H1 (cell line): ENCODE data around the gene MTNR1B. TPM values are rescaled to one million over a fixed set of nuclear protein-coding genes. Genes with fewer than 3 reads are reported as not detected.

ENCODE experiments used
- CEBPB ChIP-seq: IDR thresholded peaks from 2 replicates; pipeline ENCODE4 v1.6.1; 2012; ENCODE audit warnings: low read depth, low read length
- CHD7 ChIP-seq: fragments of 300-600 bp; sonication (generic); IDR thresholded peaks from 2 replicates; pipeline ENCODE4 v1.7.1; 2012; ENCODE audit warnings: low read length, moderate library complexity, mild to moderate bottlenecking, inconsistent platforms; ENCODE audit not compliant: insufficient replicate concordance
- EGR1 ChIP-seq: IDR thresholded peaks from 2 replicates; pipeline ENCODE4 v1.6.1; 2011; ENCODE audit warnings: low read depth, low read length, borderline replicate concordance
- RAD21 ChIP-seq, 2 experiments: IDR thresholded peaks in 1 of 2; conservative IDR thresholded peaks in 1 of 2; 2 replicates each; pipeline ENCODE4 v1.6.1; 2011; ENCODE audit warnings: low read depth in 2 of 2, low read length in 2 of 2, improper control_type of control experiment in 1 of 2, inconsistent platforms in 1 of 2, mild to moderate bottlenecking in 1 of 2, moderate library complexity in 1 of 2
- RBBP5 ChIP-seq: IDR thresholded peaks from 2 replicates; pipeline ENCODE4 v1.7.1; 2012; ENCODE audit warnings: low read depth, mild to moderate bottlenecking, inconsistent platforms, low read length, moderate library complexity, borderline replicate concordance
- RFX5 ChIP-seq: IDR thresholded peaks from 2 replicates; pipeline ENCODE4 v1.6.1; 2011; ENCODE audit warnings: low read depth, low read length, improper control_type of control experiment, borderline replicate concordance
- RNF2 ChIP-seq: fragments of 200-900, 300-1000 bp; sonication (generic); IDR thresholded peaks from 2 replicates; pipeline ENCODE4 v1.7.1; 2016; ENCODE audit warnings: borderline replicate concordance, low read depth, mild to moderate bottlenecking, antibody characterized with exemption, low read length; ENCODE audit not compliant: poor library complexity, severe bottlenecking; ENCODE audit errors: missing control alignments
- TAF1 ChIP-seq: IDR thresholded peaks from 2 replicates; pipeline ENCODE4 v1.6.1; 2011; ENCODE audit warnings: mild to moderate bottlenecking, low read depth, low read length
- polyA plus RNA-seq, 7 experiments: library from polyadenylated mRNA; depleted of rRNA in 3 of 7; stranded (reverse) in 5 of 7; unstranded in 2 of 7; fragments of >200 nt in 5 of 7; fragments of 200-250 nt in 2 of 7; gene quantifications; 1 replicate in 5 of 7; 2 replicates in 1 of 7; 4 replicates in 1 of 7; pipeline versions ENCODE4 v1.2.1 to v1.2.3, GENCODE V29; 2011 to 2013; ENCODE audit warnings: missing spikeins in 2 of 7, mixed read lengths in 2 of 7
- total RNA-seq: library from RNA; stranded (reverse); fragmentation: NEBNext Ultra II Directional; extraction: Animal tissue kit (Norgen Biotek cat#: 25700); gene quantifications from 2 replicates; pipeline ENCODE4 v1.2.1, GENCODE V29; 2021

MTNR1B gene
- total and polyA plus RNA-seq, 2 of the 8 experiments (the other 6 are each of a cell fraction or from before 2014, with no cell fraction given): 0.08 TPM; not detected in 1

- TF ChIP-seq RNF2 (no peak), EGR1 (no peak), RAD21 (IDR thresholded peaks at IDR 0.05 in 1 of 2, conservative IDR thresholded peaks at IDR 0.05 in 1 of 2; ENCODE audit: low read depth in 2 of 2, low read length in 2 of 2) (no peak), RBBP5 (no peak), CHD7 (no peak), TAF1 (no peak), CEBPB (no peak), RFX5 (no peak)
- TF ChIP-seq, all 59 proteins: peak for 0
Observed at GRCh38 chr11:93031386-93031785, 61.9 kb downstream of the MTNR1B start (continued).
